Measurements from ENCODE around the gene GSX1.

DNA sequence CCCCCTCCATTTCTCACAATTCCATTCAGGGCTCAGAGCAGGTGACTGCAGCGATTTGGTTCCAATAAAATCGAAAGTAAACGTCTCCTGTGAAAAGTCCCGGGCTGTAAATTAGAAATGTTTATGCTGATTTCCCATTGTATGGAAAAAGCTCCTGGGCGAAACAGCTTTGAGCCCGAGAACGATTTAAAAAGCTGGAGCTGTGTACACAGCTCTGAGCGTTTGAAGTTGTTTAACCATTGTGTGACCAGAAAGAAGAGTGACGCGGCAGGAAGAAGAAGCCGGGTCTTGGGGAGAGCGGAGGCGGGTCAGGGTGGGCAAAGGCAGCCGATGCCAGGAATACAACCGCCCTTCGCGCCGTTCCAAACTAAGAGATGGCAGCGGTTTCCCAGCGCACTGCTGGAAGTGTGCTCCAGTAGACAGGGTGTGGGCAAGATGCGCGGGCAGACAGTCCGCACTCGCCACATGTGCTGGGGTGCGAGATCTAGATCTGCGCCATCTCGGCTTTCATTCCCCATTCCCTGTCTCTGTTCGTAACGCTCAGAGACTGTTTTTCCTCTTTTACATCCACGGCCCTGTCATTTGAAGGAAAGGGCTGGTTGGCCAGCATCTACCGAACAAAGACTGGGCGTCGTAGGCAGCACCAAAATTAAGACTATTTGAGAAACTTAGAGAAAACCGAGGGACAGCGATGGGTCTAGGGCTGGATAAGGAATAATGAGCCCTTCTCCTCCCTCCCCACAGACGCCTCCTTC is 960 bp upstream of the GSX1 start:
- TF ChIP-seq, protein P1, sequence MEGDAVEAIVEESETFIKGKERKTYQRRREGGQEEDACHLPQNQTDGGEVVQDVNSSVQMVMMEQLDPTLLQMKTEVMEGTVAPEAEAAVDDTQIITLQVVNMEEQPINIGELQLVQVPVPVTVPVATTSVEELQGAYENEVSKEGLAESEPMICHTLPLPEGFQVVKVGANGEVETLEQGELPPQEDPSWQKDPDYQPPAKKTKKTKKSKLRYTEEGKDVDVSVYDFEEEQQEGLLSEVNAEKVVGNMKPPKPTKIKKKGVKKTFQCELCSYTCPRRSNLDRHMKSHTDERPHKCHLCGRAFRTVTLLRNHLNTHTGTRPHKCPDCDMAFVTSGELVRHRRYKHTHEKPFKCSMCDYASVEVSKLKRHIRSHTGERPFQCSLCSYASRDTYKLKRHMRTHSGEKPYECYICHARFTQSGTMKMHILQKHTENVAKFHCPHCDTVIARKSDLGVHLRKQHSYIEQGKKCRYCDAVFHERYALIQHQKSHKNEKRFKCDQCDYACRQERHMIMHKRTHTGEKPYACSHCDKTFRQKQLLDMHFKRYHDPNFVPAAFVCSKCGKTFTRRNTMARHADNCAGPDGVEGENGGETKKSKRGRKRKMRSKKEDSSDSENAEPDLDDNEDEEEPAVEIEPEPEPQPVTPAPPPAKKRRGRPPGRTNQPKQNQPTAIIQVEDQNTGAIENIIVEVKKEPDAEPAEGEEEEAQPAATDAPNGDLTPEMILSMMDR (IDR thresholded peaks at IDR 0.05): no peak
- no peak for TF ChIP-seq POLR2A (IDR thresholded peaks at IDR 0.05)

Measured in right lobe of liver (tissue), 4 donors.